Measurements from ENCODE around the gene MAP7D3. TPM values are rescaled to one million over a fixed set of nuclear protein-coding genes. Genes with fewer than 3 reads are reported as not detected.

Gene MAP7D3
- polyA plus RNA-seq, 1 donor from 2014 or later: 0.68 TPM

- no peak overlapping the region for H3K27ac ChIP-seq (ENCODE audit: low read length)
- no peak overlapping the region for H3K9ac ChIP-seq (ENCODE audit: low read length)
- no peak for TF ChIP-seq RAD21 (conservative IDR thresholded peaks at IDR 0.05)
- TF ChIP-seq POLR2AphosphoS5 (IDR thresholded peaks at IDR 0.05): no peak
- TF ChIP-seq, protein P1, sequence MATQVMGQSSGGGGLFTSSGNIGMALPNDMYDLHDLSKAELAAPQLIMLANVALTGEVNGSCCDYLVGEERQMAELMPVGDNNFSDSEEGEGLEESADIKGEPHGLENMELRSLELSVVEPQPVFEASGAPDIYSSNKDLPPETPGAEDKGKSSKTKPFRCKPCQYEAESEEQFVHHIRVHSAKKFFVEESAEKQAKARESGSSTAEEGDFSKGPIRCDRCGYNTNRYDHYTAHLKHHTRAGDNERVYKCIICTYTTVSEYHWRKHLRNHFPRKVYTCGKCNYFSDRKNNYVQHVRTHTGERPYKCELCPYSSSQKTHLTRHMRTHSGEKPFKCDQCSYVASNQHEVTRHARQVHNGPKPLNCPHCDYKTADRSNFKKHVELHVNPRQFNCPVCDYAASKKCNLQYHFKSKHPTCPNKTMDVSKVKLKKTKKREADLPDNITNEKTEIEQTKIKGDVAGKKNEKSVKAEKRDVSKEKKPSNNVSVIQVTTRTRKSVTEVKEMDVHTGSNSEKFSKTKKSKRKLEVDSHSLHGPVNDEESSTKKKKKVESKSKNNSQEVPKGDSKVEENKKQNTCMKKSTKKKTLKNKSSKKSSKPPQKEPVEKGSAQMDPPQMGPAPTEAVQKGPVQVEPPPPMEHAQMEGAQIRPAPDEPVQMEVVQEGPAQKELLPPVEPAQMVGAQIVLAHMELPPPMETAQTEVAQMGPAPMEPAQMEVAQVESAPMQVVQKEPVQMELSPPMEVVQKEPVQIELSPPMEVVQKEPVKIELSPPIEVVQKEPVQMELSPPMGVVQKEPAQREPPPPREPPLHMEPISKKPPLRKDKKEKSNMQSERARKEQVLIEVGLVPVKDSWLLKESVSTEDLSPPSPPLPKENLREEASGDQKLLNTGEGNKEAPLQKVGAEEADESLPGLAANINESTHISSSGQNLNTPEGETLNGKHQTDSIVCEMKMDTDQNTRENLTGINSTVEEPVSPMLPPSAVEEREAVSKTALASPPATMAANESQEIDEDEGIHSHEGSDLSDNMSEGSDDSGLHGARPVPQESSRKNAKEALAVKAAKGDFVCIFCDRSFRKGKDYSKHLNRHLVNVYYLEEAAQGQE (IDR thresholded peaks at IDR 0.05; ENCODE audit: borderline replicate concordance): no peak
- TF ChIP-seq EP300 (conservative IDR thresholded peaks at IDR 0.05; ENCODE audit: poor library complexity, severe bottlenecking): no peak
- TF ChIP-seq MXI1 (conservative IDR thresholded peaks at IDR 0.05; ENCODE audit: poor library complexity, severe bottlenecking): no peak
- no peak for TF ChIP-seq TAF1 (IDR thresholded peaks at IDR 0.05; ENCODE audit: low read depth)
- no peak for TF ChIP-seq SMC3 (conservative IDR thresholded peaks at IDR 0.05; ENCODE audit: poor library complexity)
- TF ChIP-seq, protein P2, sequence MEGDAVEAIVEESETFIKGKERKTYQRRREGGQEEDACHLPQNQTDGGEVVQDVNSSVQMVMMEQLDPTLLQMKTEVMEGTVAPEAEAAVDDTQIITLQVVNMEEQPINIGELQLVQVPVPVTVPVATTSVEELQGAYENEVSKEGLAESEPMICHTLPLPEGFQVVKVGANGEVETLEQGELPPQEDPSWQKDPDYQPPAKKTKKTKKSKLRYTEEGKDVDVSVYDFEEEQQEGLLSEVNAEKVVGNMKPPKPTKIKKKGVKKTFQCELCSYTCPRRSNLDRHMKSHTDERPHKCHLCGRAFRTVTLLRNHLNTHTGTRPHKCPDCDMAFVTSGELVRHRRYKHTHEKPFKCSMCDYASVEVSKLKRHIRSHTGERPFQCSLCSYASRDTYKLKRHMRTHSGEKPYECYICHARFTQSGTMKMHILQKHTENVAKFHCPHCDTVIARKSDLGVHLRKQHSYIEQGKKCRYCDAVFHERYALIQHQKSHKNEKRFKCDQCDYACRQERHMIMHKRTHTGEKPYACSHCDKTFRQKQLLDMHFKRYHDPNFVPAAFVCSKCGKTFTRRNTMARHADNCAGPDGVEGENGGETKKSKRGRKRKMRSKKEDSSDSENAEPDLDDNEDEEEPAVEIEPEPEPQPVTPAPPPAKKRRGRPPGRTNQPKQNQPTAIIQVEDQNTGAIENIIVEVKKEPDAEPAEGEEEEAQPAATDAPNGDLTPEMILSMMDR (IDR thresholded peaks at IDR 0.05; ENCODE audit: poor library complexity, severe bottlenecking): no peak
- no peak for TF ChIP-seq EZH2 (IDR thresholded peaks at IDR 0.05; ENCODE audit: borderline replicate concordance, insufficient read depth, low read length, poor library complexity, severe bottlenecking)
- H3K27me3 ChIP-seq (ENCODE audit: insufficient read depth, low read depth, low read length): no peaks in the 10 kb centered on the region
- no peaks in the 10 kb centered on the region for H3K79me2 ChIP-seq (replicated peaks; ENCODE audit: insufficient read depth, low read length)
- no peaks in the 10 kb centered on the region for H3K9me3 ChIP-seq (ENCODE audit: low read length)
- H3K9me2 ChIP-seq (ENCODE audit: insufficient read depth, low read length): no peaks in the 10 kb centered on the region
- no peaks in the 10 kb centered on the region for H3F3A ChIP-seq (ENCODE audit: insufficient read depth, low read length, poor library complexity, severe bottlenecking)
- no peaks in the 10 kb centered on the region for H4K20me1 ChIP-seq (ENCODE audit: insufficient read depth)
- H3K4me3 ChIP-seq (ENCODE audit: low read length): no peak overlapping the region
- H2AFZ ChIP-seq (ENCODE audit: low read depth, low read length): no peak overlapping the region
- no peak overlapping the region for H3K4me2 ChIP-seq (ENCODE audit: low read length)
- no peaks in the 10 kb centered on the region for H3K36me3 ChIP-seq (ENCODE audit: insufficient read depth, low read length)
Observed at GRCh38 chrX:136220951-136221350, 30.2 kb downstream of the MAP7D3 start.

GRCh38 chrX:136220540-136220939, 30.7 kb downstream of the MAP7D3 start:
- H3K4me2 ChIP-seq (ENCODE audit: low read length): no peak overlapping the region
- no peaks in the 10 kb centered on the region for H4K20me1 ChIP-seq (ENCODE audit: insufficient read depth)
- no peak overlapping the region for H2AFZ ChIP-seq (ENCODE audit: low read depth, low read length)
- TF ChIP-seq SMC3 (conservative IDR thresholded peaks at IDR 0.05; ENCODE audit: poor library complexity) (no peak), EP300 (conservative IDR thresholded peaks at IDR 0.05; ENCODE audit: poor library complexity, severe bottlenecking) (no peak), EZH2 (IDR thresholded peaks at IDR 0.05; ENCODE audit: borderline replicate concordance, insufficient read depth, low read length, poor library complexity, severe bottlenecking) (no peak), MXI1 (conservative IDR thresholded peaks at IDR 0.05; ENCODE audit: poor library complexity, severe bottlenecking) (no peak), POLR2AphosphoS5 (IDR thresholded peaks at IDR 0.05) (no peak), TAF1 (IDR thresholded peaks at IDR 0.05; ENCODE audit: low read depth) (no peak), RAD21 (conservative IDR thresholded peaks at IDR 0.05) (no peak)
- TF ChIP-seq, protein P1 (IDR thresholded peaks at IDR 0.05; ENCODE audit: borderline replicate concordance): no peak
- TF ChIP-seq, protein P2 (IDR thresholded peaks at IDR 0.05; ENCODE audit: poor library complexity, severe bottlenecking): no peak
- no peaks in the 10 kb centered on the region for H3K79me2 ChIP-seq (replicated peaks; ENCODE audit: insufficient read depth, low read length)
- no peaks in the 10 kb centered on the region for H3F3A ChIP-seq (ENCODE audit: insufficient read depth, low read length, poor library complexity, severe bottlenecking)
- H3K4me3 ChIP-seq (ENCODE audit: low read length): no peak overlapping the region
- H3K36me3 ChIP-seq (ENCODE audit: insufficient read depth, low read length): no peaks in the 10 kb centered on the region
- no peak overlapping the region for H3K9ac ChIP-seq (ENCODE audit: low read length)
- no peaks in the 10 kb centered on the region for H3K9me3 ChIP-seq (ENCODE audit: low read length)
- H3K27me3 ChIP-seq (ENCODE audit: insufficient read depth, low read depth, low read length): no peaks in the 10 kb centered on the region
- no peak overlapping the region for H3K27ac ChIP-seq (ENCODE audit: low read length)
- H3K9me2 ChIP-seq (ENCODE audit: insufficient read depth, low read length): no peaks in the 10 kb centered on the region

Data from neural cell (in vitro differentiated cells).